Psoas muscle (tissue), 8 donors: ENCODE measurements around the gene ZMIZ1. TPM values are rescaled to one million over a fixed set of nuclear protein-coding genes. Genes with fewer than 3 reads are reported as not detected.
A peak's percentile ranks its signal among the peaks of the same experiment; 100 is the strongest.

Source experiments
- ATAC-seq, 4 donors: fragments of 200-7000 bp; cut with Tn5 transposase; one replicate each; pipeline ENCODE4 v1.9.1; 2020; ENCODE audit warnings: moderate library complexity in 3 of 4, mild to moderate bottlenecking in 2 of 4
- DNase-seq, 2 donors: peaks; one replicate each; pipeline ENCODE4 v3.0.0-alpha.2; 2020
- H3K27ac ChIP-seq: fragments of 200-600 bp; one replicate; pipeline ENCODE4 v1.8.0; 2022
- H3K27me3 ChIP-seq, 3 donors: fragments of 200-600 bp in 1 of 3; one replicate each; pipeline versions ENCODE4 v1.6.1 to v1.8.0; 2013 to 2022; ENCODE audit warnings: low read length in 2 of 3, mild to moderate bottlenecking in 2 of 3, moderate library complexity in 1 of 3; ENCODE audit not compliant: insufficient read depth in 3 of 3
- H3K36me3 ChIP-seq, 2 donors: fragments of 200-600 bp in 1 of 2; one replicate each; pipeline versions ENCODE4 v1.6.1 to v1.8.0; 2013 to 2022; ENCODE audit warnings: low read depth in 1 of 2, mild to moderate bottlenecking in 1 of 2, moderate library complexity in 1 of 2; ENCODE audit not compliant: insufficient read depth in 1 of 2
- H3K4me1 ChIP-seq: fragments of 200-600 bp; one replicate; pipeline ENCODE4 v1.8.0; 2022
- H3K4me3 ChIP-seq: fragments of 200-600 bp; one replicate; pipeline ENCODE4 v1.8.0; 2022; ENCODE audit warnings: mild to moderate bottlenecking
- H3K9me3 ChIP-seq: fragments of 200-600 bp; one replicate; pipeline ENCODE4 v1.8.0; 2022
- CTCF ChIP-seq: fragments of 200-600 bp; IDR thresholded peaks from one replicate; pipeline ENCODE4 v1.8.0; 2022; ENCODE audit warnings: antibody characterized with exemption
- WGBS, 3 donors: extraction: QIAGEN DNeasy Blood & Tissue Kit; methylation state at CpG; one replicate each; pipeline versions ENCODE4 v1.1.6 to v1.1.7; 2013; 5-methylcytosine and 5-hydroxymethylcytosine counted together
- intact Hi-C, 2 donors: fragments of 100-400 bp; cut with DNase I; formaldehyde crosslinking; loops; one replicate each; pipeline versions ENCODE4 v1.11.0 to v1.14.2; 2022
- polyA plus RNA-seq, 3 donors: library from polyadenylated mRNA; stranded (reverse); fragments of 200-250 nt; gene quantifications; one replicate each; pipeline ENCODE4 v1.2.3, GENCODE V29; 2013
- total RNA-seq, 4 donors: library from RNA; stranded (reverse); fragmentation: NEBNext Ultra II Directional in 2 of 4; extraction: Animal tissue kit (Norgen Biotek cat#: 25700) in 2 of 4; gene quantifications; one replicate each; pipeline versions ENCODE4 v1.2.1 to v1.2.4, GENCODE V29; 2021 to 2023
- donor health status: healthy with polysubstance abuse.
- donor health status: DM: no; HTN: no; CAD: no; lungs with moderate emphysema.
- donor health status: Bipolar disorder and iron deficiency.
- donor health status: healthy.
- donor health status: DM: yes; HTN: yes; CAD: no.
- donor health status: DM: no; HTN: no; CAD: no.
- donor health status: DM: no; HTN: no; CAD: no.
- donor health status: DM: yes; HTN: yes; CAD: no.

The ZMIZ1 gene
- total and polyA plus RNA-seq, 7 donors = 10.4 to 37.6 (median 30.0) TPM

DNA sequence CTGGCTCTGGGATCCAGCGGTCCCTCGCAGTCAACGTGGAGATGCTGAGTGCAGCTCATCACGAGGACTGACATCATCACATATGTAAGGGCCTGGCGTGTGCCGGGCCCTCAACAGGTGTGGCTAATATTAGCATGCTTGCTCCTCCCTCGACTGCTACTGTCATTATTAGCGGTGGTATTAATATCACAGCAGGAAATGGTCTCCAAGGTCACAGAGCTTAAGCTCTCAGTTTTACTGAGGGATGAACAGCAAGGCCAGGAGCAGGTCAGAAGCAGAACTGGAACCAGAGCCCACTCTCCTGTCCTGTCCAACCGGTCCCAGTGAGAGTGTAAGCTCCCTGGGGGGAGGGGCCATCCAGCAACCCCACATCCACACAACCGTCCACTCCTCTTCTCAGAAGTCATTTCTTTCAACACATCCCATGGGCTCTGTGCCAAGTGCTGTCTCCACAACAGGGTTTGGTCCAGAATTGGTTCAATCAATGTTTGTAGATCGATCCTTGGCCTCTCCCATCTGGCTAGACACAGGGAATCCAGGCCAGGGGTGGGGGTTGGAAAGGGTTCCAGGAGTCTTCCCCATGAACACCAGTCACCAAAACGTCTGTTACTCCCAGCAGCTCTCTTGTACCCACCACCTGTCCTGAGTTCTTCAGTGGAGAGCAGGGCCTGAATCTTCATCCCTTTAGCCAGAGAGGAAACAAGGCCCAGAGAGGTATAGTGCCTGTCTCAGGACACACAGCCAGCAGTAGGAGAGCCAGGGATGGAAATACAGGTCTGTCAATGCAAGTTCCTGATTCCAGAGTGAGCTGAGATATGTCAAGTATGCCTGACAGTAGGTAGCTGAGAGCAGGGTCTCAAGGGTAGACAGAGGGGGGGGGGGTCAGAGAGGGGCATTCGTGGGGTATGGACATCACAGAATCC lies 45.3 kb upstream of the ZMIZ1 start:
- intact Hi-C loops = loop anchor here in 1 of 2 donors (1.0 to 2.0 kb wide), 3 partner anchors 45 to 721 kb away; partner anchors contain the start of gene ZMIZ1
- H3K4me3 ChIP-seq = peak overlapping the region; percentile 49
- ATAC-seq (peak; percentile 89 to 95 (median 92)), DNase-seq (peak; percentile 62 to 87)
- no peaks in the 10 kb centered on the region for H3K27me3 ChIP-seq
- H3K36me3 ChIP-seq = no peaks in the 10 kb centered on the region
- H3K27ac ChIP-seq = peak overlapping the region; percentile 92
- TF ChIP-seq CTCF = no peak
- no peaks in the 10 kb centered on the region for H3K9me3 ChIP-seq
- WGBS, 3 donors = 24 to 30% (median 24%) methylated on average over 13 of the region's 13 CpGs
- peaks cover 24% of the 10 kb centered on the region for H3K4me1 ChIP-seq

- Histone ChIP-seq H3K4me1 (peaks cover 19% of the 10 kb centered on the region), H3K9me3 (no peaks in the 10 kb centered on the region), H3K4me3 (no peak overlapping the region), H3K27ac (peak overlapping the region; percentile 92), H3K36me3 (no peaks in the 10 kb centered on the region), H3K27me3 (no peaks in the 10 kb centered on the region)
- intact Hi-C loops = no loop called here
- WGBS, 3 donors = 93 to 99% (median 96%) methylated on average over 6 of the region's 6 CpGs
- peak in 1 of 2 donors; percentile 39 for DNase-seq
- no peak for TF ChIP-seq CTCF
- no peak for ATAC-seq
Observed at GRCh38 chr10:79024296-79024695, 44.5 kb upstream of the ZMIZ1 start.

DNA sequence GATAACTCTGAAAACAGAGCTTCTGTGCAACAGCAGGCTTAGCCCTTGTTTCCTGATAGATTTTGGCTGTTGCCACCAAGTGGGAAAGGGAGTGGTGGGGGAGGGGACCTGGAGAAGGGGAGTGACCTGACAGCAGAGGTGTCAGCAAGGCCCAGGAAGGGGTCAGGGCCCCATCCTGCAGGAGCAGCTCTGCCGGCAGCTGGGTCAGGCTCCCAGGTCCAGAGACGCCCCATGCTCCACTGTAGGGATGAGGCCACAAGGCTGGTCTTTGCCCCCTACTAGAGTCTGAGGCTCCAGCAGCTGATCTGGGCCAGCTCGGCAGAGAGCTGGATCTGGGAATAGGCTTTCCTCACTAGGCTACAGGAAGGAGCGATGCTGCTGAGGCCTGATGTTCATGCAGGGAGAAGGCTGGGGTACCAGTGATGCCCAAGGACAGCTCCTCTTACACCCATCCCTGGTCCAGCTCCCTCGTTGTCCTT lies 44.0 kb upstream of the ZMIZ1 start:
- Histone ChIP-seq H3K9me3 (no peaks in the 10 kb centered on the region), H3K36me3 (no peaks in the 10 kb centered on the region), H3K4me1 (peaks cover 16% of the 10 kb centered on the region), H3K27me3 (no peaks in the 10 kb centered on the region), H3K27ac (peak overlapping the region; percentile 92), H3K4me3 (no peak overlapping the region)
- ATAC-seq = no peak
- no peak for TF ChIP-seq CTCF
- intact Hi-C loops = no loop called here
- peak; percentile 1 to 48 for DNase-seq
- WGBS, 3 donors = 73 to 89% (median 77%) methylated on average over 5 of the region's 5 CpGs

DNA sequence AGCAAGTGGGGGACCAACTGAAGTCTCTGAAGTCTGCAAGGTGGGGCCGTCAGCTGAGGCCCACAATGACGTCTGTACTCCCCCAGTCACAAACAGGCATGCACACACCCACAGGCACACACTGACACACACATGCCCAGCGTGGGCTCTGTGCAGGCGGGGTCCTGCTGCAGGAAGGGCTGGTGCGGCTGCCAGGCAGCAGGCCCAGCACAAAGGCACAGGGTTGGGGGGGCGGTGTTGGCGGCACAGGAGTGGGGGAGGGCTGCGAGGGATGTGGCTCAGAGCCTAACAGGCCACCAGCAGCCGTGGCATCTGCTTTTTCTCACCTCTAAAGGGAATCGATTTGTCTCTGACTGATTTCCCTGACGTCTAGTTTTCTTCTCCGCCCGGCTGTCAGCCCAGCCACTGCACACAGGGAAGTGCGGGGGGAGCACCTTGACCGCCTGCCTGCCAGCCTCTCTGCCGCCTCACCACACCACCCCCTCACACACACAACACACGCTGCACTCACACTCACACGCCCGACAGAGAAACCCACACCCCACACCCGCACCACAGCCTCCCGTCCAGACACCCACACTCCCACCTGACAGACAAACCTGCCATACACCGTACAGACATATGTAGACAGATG lies 43.5 kb upstream of the ZMIZ1 start:
- TF ChIP-seq CTCF = no peak
- Histone ChIP-seq H3K27me3 (no peaks in the 10 kb centered on the region), H3K9me3 (no peaks in the 10 kb centered on the region), H3K27ac (no peak overlapping the region), H3K36me3 (no peaks in the 10 kb centered on the region), H3K4me3 (no peak overlapping the region), H3K4me1 (peaks cover 16% of the 10 kb centered on the region)
- WGBS, 3 donors = 61 to 77% (median 69%) methylated on average over 21 to 22 of the region's 22 CpGs
- intact Hi-C loops = no loop called here
- DNase-seq (peak; percentile 18 to 45), ATAC-seq (no peak)
